Muscle layer of colon (tissue), 2 donors: Measurements from ENCODE around the gene LRIF1.

Source experiments
- H3K27ac ChIP-seq: one replicate; pipeline ENCODE4 v1.7.0; 2013; ENCODE audit warnings: low read depth, mild to moderate bottlenecking, low read length, moderate library complexity
- H3K27me3 ChIP-seq, 2 donors: one replicate each; pipeline ENCODE4 v1.7.0; 2013; ENCODE audit warnings: low read length in 2 of 2, mild to moderate bottlenecking in 2 of 2; ENCODE audit not compliant: insufficient read depth in 2 of 2, control insufficient read depth in 1 of 2
- H3K36me3 ChIP-seq: one replicate; pipeline ENCODE4 v1.7.0; 2013; ENCODE audit warnings: mild to moderate bottlenecking, low read length; ENCODE audit not compliant: insufficient read depth
- H3K4me1 ChIP-seq: one replicate; pipeline ENCODE4 v1.7.0; 2013; ENCODE audit warnings: mild to moderate bottlenecking, low read length; ENCODE audit not compliant: insufficient read depth
- H3K4me3 ChIP-seq, 2 donors: one replicate each; pipeline ENCODE4 v1.7.0; 2013; ENCODE audit warnings: low read length in 2 of 2, low read depth in 1 of 2, mild to moderate bottlenecking in 1 of 2, moderate library complexity in 1 of 2
- H3K9ac ChIP-seq: one replicate; pipeline ENCODE4 v1.7.0; 2013; ENCODE audit warnings: low read length
- H3K9me3 ChIP-seq: one replicate; pipeline ENCODE4 v1.7.0; 2013; ENCODE audit warnings: mild to moderate bottlenecking, low read length
- donor health status: abdominal sarcoma.
- donor health status: Adenocarcinoma of cecum.

The LRIF1 gene

DNA sequence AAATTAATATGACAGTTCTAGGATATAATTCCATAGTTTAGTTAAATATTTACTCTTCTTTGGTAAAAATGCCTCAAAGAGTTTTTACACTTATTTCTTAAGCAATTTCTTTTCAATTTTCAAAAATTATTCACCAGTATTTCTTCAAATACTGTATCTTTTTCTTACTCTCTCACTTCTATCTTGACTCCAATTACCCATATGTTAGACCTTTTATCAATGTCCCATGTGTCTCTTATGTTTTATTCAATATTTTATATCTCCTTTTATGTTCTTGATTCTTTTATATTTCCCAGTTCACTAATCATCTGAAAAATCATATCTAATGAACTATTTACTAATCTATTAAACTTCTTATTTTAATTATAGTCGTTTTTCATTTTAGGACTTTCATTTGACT lies 11.5 kb upstream of the LRIF1 start:
- H3K4me3 ChIP-seq, result no peak overlapping the region
- H3K36me3 ChIP-seq, result no peaks in the 10 kb centered on the region
- H3K27ac ChIP-seq, result no peak overlapping the region
- H3K4me1 ChIP-seq, result no peaks in the 10 kb centered on the region
- H3K9me3 ChIP-seq, result no peaks in the 10 kb centered on the region
- H3K9ac ChIP-seq, result no peak overlapping the region
- peaks cover 0 to 1% of the 10 kb centered on the region in 2 donors for H3K27me3 ChIP-seq

- Histone ChIP-seq H3K9ac (no peak overlapping the region), H3K27me3 (peaks cover 3 to 4% of the 10 kb centered on the region in 2 donors), H3K27ac (no peak overlapping the region), H3K4me1 (no peaks in the 10 kb centered on the region), H3K9me3 (peaks cover 5% of the 10 kb centered on the region), H3K4me3 (no peak overlapping the region), H3K36me3 (no peaks in the 10 kb centered on the region)
Observed at GRCh38 chr1:110967256-110967655, 3.5 kb upstream of the LRIF1 start.

- Histone ChIP-seq H3K27me3 (peaks cover 0 to 4% of the 10 kb centered on the region in 2 donors), H3K9me3 (peaks cover 5% of the 10 kb centered on the region), H3K4me1 (no peaks in the 10 kb centered on the region), H3K27ac (peak overlapping the region; percentile 35), H3K36me3 (no peaks in the 10 kb centered on the region), H3K4me3 (peak overlapping the region; percentile 69 to 73), H3K9ac (no peak overlapping the region)
Observed at GRCh38 chr1:110964455-110964903, 757 bp upstream of the LRIF1 start.

DNA sequence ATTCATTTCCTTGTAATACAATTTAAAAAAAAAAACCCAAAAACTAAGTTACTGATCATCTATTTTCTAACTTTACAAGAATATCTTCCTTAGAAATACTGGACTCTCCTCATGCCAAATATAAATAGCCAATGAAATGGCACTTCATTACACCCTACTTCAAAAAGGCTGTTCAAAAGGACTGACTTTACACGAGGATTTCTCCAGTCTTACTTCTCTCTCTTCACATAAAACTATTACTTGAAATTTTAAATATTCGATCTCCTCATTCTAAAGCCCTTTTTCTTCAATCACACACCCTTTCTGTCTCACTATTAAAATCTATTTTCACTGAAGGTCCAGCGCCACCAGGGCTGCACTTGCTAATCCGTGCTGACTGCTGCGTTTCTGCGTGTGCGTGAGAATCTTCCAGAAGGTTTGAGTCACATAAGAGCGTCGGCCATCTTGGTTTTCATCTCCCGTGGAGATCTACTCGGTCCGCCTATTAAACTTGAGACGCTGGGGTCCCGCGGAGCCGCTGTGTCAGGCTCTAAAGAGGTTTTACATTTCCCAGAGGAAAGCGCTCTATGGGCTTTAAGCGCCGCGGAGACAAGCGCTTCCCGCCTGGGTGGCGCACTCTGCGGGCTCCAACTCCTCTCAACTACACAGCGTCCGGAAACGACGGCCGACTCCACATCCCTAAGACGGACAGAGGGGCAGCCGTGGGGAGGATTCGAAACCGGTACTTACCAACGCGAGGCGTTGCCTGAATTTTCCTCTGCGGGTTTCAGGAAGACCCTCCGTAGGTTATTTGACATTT lies 631 bp downstream of the LRIF1 start:
- peak overlapping the region; percentile 58 for H3K9ac ChIP-seq
- H3K27ac ChIP-seq, result peak overlapping the region; percentile 85
- peak overlapping the region; percentile 69 to 73 for H3K4me3 ChIP-seq
- H3K27me3 ChIP-seq, result peaks cover 0 to 4% of the 10 kb centered on the region in 2 donors
- no peaks in the 10 kb centered on the region for H3K36me3 ChIP-seq
- H3K4me1 ChIP-seq, result no peaks in the 10 kb centered on the region
- H3K9me3 ChIP-seq, result peaks cover 5% of the 10 kb centered on the region

GRCh38 chr1:110961902-110962301 lies 1.8 kb downstream of the LRIF1 start:
- Histone ChIP-seq H3K9me3 (peaks cover 5% of the 10 kb centered on the region), H3K4me3 (no peak overlapping the region), H3K36me3 (no peaks in the 10 kb centered on the region), H3K27me3 (no peaks in the 10 kb centered on the region), H3K9ac (no peak overlapping the region), H3K27ac (no peak overlapping the region), H3K4me1 (no peaks in the 10 kb centered on the region)

GRCh38 chr1:110960777-110961420 lies 2.8 kb downstream of the LRIF1 start:
- Histone ChIP-seq H3K36me3 (no peaks in the 10 kb centered on the region), H3K9me3 (peaks cover 5% of the 10 kb centered on the region), H3K4me3 (no peak overlapping the region)

GRCh38 chr1:110957798-110958197 lies 5.9 kb downstream of the LRIF1 start:
- no peaks in the 10 kb centered on the region for H3K36me3 ChIP-seq
- H3K4me1 ChIP-seq, result no peaks in the 10 kb centered on the region
- no peaks in the 10 kb centered on the region for H3K9me3 ChIP-seq
- H3K4me3 ChIP-seq, result no peak overlapping the region
- H3K27me3 ChIP-seq, result no peaks in the 10 kb centered on the region
- no peak overlapping the region for H3K27ac ChIP-seq
- H3K9ac ChIP-seq, result no peak overlapping the region

More at GRCh38 chr1:110960777-110961420, 2.8 kb downstream of the LRIF1 start:
- Histone ChIP-seq H3K27ac (no peak overlapping the region), H3K27me3 (no peaks in the 10 kb centered on the region), H3K4me1 (no peaks in the 10 kb centered on the region), H3K9ac (no peak overlapping the region)

DNA sequence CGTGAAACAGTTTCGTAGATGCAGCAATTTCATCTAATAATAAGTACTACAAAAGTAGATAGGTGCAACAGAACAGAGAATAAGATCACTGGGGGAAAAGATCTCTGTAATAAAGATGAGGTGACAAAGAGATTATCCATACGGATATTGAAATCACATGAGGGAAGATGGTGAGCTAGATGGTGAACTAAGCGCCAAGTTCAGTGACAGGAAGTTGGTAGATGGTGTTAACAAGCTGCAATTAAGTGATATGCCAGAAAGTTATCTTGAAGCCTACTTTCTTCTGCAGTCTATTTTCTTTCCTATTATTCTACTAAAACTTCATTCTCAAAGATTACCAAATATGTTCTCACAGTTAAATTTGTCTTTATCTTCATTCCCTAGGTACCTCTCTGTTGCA lies 7.1 kb downstream of the LRIF1 start:
- Histone ChIP-seq H3K4me3 (no peak overlapping the region), H3K9me3 (peaks cover 3% of the 10 kb centered on the region), H3K27me3 (no peaks in the 10 kb centered on the region), H3K36me3 (peaks cover 8% of the 10 kb centered on the region), H3K4me1 (no peaks in the 10 kb centered on the region), H3K9ac (no peak overlapping the region), H3K27ac (no peak overlapping the region)

DNA sequence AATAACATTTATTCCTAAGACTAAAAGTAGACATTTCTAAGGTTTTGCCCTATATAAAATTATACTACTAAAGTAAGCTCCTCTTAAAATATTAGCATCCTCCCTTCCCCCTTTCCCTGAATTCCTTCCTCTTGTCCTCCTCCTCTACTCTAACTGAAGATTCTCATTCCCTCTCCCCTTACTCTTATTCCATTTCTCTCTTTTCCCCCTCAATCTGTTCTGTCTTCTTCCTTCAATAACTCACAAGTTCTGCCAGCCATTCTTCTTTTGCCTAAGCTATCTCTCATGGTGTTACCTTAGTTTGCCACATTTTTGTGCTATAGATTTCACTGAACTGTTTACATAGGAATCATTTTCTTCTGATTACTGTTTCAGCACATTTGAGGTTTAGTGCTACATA lies 10.7 kb downstream of the LRIF1 start:
- Histone ChIP-seq H3K27me3 (no peaks in the 10 kb centered on the region), H3K4me1 (no peaks in the 10 kb centered on the region), H3K9me3 (peaks cover 3% of the 10 kb centered on the region), H3K9ac (no peak overlapping the region), H3K27ac (no peak overlapping the region), H3K4me3 (no peak overlapping the region), H3K36me3 (peaks cover 8% of the 10 kb centered on the region)

- H3K4me3 ChIP-seq, result no peak overlapping the region
- H3K36me3 ChIP-seq, result peaks cover 8% of the 10 kb centered on the region
- H3K9ac ChIP-seq, result no peak overlapping the region
- H3K27ac ChIP-seq, result no peak overlapping the region
- peaks cover 3% of the 10 kb centered on the region for H3K9me3 ChIP-seq
- no peaks in the 10 kb centered on the region for H3K27me3 ChIP-seq
- no peaks in the 10 kb centered on the region for H3K4me1 ChIP-seq
Observed at GRCh38 chr1:110952031-110952430, 11.7 kb downstream of the LRIF1 start.

- Histone ChIP-seq H3K36me3 (peaks cover 8% of the 10 kb centered on the region), H3K4me3 (no peak overlapping the region), H3K27ac (no peak overlapping the region), H3K9me3 (peaks cover 3% of the 10 kb centered on the region), H3K27me3 (no peaks in the 10 kb centered on the region), H3K9ac (no peak overlapping the region), H3K4me1 (no peaks in the 10 kb centered on the region)
Observed at GRCh38 chr1:110951161-110951560, 12.6 kb downstream of the LRIF1 start.
